ENCODE measurements around the gene ATXN1.

Gene ATXN1

DNA sequence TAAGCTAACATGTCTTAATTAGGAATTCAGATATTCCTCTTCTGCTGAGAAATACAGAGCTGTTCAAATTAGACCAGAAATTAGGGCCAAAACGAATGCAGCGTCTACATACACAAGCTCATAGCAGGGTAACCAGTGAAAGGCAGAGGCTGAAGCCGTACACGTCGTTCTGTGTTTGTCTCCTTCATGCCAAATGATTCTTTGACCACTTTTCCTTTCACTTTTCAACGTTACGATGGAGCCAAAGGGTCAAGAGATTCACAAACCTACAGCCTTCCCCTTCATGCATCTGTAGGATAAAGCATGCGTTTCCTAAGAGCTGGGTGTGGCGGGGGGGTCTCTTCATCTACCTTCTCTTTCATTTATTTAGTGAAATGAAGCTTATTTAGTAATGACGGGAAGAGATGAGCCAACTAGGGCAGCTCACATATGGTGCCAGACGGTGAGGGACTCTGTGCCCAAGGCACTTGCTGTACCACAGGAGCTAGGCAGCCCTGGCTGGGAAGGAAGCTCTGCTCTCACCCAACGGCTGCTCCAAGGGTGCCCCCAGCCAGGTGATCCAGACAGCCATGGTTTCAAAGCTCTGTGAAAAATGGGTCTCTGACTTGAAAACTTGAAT is 178.0 kb downstream of the ATXN1 start:
- no peak for DNase-seq (ENCODE audit: low spot score)
- TF ChIP-seq, protein P1, sequence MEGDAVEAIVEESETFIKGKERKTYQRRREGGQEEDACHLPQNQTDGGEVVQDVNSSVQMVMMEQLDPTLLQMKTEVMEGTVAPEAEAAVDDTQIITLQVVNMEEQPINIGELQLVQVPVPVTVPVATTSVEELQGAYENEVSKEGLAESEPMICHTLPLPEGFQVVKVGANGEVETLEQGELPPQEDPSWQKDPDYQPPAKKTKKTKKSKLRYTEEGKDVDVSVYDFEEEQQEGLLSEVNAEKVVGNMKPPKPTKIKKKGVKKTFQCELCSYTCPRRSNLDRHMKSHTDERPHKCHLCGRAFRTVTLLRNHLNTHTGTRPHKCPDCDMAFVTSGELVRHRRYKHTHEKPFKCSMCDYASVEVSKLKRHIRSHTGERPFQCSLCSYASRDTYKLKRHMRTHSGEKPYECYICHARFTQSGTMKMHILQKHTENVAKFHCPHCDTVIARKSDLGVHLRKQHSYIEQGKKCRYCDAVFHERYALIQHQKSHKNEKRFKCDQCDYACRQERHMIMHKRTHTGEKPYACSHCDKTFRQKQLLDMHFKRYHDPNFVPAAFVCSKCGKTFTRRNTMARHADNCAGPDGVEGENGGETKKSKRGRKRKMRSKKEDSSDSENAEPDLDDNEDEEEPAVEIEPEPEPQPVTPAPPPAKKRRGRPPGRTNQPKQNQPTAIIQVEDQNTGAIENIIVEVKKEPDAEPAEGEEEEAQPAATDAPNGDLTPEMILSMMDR (IDR thresholded peaks at IDR 0.05; ENCODE audit: extremely low read depth, missing control alignments), result no peak

DNA sequence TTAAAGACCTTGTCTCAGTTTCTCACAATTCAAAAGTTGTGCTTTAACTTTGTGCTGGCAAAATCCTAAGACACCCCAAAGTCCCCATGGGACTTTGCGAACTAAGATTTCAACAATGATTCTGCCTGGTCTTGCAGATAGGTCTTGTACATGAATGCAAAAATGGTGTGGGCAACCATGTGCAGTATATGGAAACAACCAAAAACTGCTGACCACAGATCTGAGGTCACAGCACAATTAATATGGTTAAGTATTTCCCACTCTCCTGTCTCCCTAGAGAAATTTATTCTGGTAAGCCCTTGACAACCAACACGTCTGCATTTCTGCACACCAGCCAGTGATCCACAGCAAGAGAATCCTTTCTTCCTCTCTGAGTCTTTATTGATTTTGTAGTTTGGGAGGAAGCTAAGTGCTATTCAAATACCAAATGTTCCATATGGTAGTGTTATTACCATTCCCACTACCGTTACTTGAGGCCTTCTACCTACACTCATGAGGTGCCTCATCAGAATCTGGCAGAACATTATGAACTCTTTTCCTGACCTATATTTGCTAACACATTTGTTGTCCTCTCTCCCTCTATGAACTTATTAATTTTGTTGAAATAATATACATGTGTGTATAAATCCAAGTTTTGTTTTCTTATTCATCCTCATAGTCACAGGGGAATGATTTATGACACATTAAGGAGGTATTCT is 178.7 kb downstream of the ATXN1 start:
- TF ChIP-seq, protein P1 (IDR thresholded peaks at IDR 0.05; ENCODE audit: extremely low read depth, missing control alignments), result no peak
- DNase-seq (ENCODE audit: low spot score), result no peak

DNA sequence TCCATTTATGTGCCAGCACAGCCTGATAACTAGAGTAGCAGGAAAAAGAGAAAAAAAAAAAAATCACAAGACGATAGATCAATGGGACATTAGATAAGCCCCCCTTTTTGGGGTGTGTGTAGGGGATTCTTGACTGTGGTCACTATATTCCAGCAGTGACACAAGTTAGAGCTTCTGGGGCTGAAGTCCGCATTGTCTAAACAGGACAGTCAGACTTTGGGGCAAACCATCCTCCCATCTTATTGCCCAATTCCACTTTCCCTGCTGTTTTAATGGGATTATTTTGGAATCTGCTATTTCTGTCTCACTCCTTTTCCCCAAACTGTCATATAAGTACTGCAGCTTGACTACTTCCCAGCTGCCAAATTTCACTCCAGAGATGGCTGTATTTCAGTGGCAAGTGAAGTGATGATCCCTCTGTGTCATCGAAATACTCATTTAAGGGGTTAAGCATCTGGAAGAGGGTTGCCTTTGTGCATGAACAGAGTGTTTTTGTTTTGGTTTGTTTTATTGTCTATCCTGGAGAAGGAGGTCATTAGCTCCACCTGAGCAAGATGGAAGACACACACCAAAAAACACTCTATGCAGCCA is 182.5 kb downstream of the ATXN1 start:
- TF ChIP-seq, protein P1 (IDR thresholded peaks at IDR 0.05; ENCODE audit: extremely low read depth, missing control alignments), result no peak
- DNase-seq (ENCODE audit: low spot score), result no peak

DNA sequence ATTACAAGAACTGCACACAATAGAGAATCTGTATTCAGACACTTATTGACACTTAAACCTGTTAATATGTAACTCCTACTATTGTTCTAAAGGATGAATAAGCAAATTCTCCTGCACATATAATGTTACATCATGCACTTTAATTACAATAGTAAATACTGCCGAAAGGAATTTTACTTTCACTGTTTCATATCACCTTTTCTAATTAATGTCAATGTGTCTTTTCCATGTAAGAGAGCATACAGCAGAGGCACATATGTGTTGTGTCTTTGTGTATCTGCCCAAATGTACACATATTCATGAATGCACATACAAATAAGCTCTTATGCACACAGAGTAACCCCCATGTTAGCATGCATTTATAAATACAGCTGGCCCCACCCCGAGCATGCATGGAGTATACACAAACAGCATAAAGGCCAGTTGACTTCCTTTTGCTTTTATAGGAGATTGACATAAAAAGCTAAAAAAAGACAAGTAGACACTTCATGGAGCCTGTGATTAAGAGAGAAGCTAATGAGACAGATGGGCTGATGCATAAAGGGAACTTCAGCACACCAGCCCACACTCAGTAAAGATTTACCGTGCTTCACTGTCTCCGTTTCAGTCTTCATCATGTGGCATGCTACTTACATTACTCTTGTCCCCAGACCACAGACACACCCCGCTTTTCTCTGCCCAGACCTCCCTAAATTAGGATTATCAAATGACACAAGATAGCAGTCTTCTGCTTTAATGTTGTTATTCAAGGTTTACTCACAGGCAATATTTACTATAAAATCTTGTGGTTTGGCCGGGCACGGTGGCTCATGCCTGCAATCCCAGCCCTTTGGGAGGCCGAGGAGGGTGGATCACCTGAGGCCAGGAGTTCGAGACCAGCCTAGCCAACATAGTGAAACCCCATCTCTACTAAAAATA is 184.6 kb downstream of the ATXN1 start:
- peak; percentile 39 for DNase-seq (ENCODE audit: low spot score)
- TF ChIP-seq, protein P1 (IDR thresholded peaks at IDR 0.05; ENCODE audit: extremely low read depth, missing control alignments), result no peak

DNA sequence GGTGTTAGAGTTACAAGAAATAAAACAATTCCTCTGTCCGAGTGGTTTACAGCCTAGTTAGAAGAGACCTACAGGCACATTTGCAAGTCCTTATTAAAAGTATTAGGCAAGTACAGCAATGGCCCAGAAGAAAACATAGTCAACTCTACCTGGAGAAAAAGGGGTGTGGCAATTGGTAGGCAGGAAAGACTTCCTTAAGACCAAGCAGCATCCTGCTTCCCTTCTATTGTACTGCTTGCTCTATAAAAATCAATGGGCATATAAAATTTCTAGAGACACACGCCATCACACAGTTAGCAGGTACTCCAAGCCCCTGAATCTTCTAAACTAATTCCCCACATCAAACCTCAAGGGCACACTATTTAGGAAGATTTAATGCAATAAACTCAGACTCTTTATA is 185.6 kb downstream of the ATXN1 start:
- TF ChIP-seq, protein P1 (IDR thresholded peaks at IDR 0.05; ENCODE audit: extremely low read depth, missing control alignments), result no peak
- no peak for DNase-seq (ENCODE audit: low spot score)

DNA sequence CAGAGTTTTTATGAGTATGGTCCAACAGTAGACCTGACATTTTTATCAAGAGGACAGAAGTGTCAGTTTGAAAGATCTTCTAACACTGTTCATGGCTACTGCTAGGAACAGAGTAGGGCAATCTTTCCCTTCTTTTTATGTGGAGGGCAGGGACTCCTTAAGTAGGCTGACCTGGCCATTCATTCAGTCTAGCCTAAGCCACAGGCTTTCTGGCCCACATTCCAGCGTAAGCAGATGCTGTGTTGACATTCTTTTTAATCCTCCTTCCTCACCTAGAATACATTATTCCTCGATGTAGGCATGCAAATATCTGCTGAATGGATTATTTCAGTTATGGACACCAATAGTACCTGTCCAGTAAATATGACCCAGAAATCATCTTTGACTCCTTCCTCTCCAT is 188.3 kb downstream of the ATXN1 start:
- DNase-seq (ENCODE audit: low spot score), result no peak
- TF ChIP-seq, protein P1 (IDR thresholded peaks at IDR 0.05; ENCODE audit: extremely low read depth, missing control alignments), result no peak
